Measurements from ENCODE around the gene ERMARD.

Gene ERMARD

DNA sequence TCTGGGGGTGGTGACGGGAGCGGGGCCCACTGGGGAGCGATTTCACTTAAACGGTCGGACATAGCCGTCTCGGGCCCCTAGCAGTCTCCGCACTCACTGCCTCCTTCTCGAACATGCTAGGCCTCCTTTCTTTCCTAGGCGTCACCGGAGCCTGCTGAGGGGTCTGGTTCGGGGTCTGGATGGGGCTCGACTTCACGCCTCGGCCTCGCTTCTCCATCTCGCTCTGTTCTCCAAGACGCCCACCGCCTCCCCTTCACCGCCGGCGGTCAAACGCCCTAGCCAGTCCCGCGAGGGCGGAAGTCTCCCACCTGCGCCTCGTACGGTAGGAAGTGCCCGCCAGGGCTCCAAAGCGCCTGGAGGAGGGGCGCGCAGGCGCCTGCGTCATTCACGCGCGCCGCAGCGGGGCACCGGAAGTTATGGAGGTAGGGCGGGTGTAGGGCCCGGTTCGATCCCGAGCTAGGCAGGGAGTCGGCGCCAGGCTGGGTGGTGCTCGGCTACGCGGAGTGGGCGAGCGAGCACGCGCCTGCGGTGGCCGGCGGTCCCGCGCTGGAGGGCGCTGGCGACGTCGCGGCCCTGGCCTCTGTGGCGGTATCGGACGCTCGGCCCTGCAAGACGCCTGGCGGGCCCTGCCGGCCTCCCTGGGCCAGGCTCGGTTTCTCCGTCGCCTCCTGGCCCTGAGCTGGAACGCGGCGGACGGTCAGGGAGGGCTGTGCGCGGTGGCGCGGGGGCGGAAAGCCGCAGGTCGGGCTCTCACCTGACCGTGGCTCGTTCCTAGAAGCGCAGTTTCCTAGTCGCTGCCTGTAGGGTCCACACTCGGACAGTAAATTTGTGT lies at the start of gene ERMARD, which contains the start of gene DYNLT2:
Gene ERMARD (plus strand): TSS at position 381 of the 832 bp plus-strand sequence. CDS start 36 bp downstream, at position 417.
Gene DYNLT2 (minus strand): TSS at position 331 of the 832 bp plus-strand sequence. CDS start 114 bp downstream, at position 217.
- DNase-seq, result peak; percentile 27 to 96 (median 89)

DNA sequence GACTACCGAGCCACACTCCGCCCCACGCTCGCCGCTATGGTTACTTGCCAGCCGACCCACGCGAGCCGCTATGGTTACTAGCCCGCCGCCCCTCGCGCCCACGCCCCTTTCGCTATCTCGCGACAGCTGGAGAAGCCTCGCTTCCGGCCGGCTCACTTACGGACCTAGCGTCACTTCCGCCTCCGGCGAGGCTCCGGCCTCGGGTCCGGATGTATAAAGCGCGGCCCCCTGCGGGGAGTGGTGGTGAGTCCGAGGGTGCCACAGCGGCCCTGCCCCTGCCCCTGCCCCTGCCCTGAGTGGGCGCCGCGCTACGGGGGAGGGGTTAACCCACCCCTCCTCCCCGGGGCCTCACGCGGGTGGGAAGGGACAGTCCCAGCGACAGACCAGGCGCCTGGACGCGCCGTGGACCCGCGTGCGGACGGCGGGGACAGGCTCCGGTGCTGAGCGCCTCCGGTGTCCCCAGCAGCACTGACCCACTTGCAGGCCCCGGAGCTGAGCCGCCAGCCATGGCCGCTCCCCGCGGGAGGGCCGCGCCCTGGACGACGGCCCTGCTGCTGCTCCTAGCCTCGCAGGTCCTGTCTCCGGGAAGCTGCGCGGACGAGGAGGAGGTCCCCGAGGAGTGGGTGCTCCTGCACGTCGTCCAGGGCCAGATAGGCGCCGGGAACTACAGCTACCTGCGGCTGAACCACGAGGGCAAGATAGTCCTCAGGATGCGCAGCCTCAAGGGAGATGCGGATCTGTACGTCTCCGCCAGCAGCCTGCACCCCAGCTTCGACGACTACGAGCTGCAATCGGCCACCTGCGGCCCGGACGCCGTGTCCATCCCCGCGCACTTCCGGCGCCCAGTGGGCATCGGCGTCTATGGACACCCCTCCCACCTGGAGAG lies 49.2 kb upstream of the ERMARD start, which contains the start of the genes C6orf120 and WDR27:
Gene C6orf120 (plus strand): TSS at position 173 of the 886 bp plus-strand sequence. CDS start 334 bp downstream, at position 507.
Gene WDR27 (minus strand): TSS at position 76 of the 886 bp plus-strand sequence. CDS start 13,024 bp downstream, outside the sequence.
- peak; percentile 62 to 97 (median 90) for DNase-seq

DNA sequence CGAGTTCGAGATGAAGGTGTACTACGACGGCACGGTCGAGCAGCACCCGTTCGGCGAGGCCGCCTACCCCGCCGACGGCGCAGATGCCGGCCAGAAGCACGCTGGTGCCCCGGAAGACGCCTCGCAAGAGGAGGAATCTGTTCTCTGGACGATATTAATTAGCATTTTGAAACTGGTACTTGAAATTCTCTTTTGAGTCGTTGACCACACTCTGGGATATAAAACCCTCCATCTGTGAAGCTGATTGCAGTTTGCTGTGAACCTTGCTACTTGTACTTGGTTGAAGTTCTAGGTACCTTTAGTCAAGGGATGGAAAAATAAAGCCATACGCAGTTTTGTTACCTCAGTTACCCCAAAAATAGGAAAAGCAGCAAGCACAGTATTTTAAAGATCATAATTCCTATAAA lies 48.6 kb upstream of the ERMARD start:
- DNase-seq, result no peak

DNA sequence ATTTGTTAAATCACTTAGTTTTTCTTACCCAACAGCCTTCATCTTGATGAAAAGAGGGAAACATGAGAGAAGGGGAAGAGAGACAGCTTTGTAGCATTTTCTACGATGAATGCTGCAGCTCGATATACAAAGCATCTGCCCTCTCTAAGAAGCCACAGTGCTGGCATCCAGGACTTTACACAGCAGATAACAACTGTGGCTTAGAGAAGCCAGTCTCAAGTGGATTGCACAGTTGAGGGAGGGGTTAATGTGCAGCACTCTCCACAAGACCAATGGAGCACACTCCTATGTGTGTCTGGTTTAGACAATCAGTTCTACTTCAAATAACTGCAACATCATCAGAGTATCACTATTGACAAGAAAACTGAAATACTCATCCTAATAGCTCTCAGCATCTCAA lies 43.6 kb upstream of the ERMARD start:
- DNase-seq, result no peak

DNA sequence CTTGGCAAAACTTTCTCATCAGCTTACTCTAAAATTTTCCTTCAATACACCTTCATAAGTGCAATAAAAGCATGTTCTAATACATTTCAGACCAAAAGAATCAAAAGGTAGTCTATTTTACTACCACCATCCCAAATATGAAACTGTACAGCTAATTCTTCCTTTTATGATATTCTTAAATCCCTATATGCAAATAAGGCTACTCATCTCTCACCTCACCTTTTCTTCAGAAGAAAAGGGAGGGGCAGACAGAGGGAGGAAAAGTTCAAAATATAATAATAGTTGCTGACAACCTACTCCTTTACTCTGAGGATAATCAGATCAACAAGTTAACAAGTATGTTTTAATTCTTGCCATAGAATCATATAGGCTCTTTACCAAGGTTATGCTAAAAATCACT lies 42.1 kb upstream of the ERMARD start:
- no peak for DNase-seq

DNA sequence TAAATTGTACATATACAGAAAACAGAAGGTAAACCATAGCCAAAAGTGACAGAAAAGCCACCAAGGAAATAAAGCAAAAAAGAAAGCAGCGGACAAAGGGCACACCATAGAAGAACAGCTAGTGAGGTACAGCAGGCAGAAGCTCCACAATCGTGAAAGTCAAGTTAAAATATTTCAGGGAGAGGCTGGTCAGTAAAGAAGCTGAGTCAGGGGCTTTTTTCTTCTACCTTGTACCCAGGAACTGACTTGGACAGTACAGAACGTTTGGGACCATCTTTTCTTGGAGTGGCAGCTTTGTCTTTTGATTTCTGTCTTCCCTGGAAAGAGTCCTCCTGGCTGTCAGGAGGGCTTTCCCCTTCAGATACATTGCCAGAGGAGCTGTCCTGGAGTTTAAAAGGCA lies 41.4 kb upstream of the ERMARD start:
- DNase-seq, result no peak

DNA sequence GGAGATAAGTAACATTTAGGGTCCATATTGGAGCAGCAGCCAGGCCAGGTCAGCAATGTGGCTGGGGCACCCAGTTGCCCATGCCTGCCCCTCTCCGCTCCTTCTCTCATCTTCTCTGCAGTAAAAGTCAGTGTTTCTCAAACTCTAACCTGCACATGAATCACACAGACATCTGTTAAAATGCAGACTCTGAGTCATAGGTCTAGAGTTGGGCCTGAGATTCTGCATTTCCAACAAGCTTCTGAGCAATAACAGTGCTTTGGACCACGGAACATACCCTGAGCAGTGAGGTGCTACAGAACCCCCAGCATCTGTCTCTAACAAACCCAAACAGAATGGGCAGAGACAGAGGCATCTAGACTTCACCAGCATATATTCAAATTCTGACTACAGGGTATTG lies 37.2 kb upstream of the ERMARD start:
- DNase-seq, result no peak

DNA sequence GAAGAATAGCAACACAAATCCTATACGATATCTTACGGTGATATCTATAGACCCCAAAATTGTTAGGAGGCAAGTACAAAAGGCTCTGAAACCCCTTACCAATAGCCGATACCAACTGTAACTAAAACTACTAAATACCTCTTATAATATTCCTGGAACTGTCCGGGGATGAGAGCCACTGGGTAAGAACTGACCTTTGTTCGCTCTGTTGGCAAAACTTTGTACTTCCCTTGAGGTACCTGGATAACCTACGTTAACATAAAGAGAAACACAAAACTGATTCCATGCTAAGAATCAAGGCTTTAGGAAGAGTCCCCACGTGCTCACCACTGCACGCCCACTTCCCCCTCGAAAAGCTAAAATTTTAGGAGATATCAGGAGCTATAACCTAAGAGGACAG lies 36.8 kb upstream of the ERMARD start:
- no peak for DNase-seq

DNA sequence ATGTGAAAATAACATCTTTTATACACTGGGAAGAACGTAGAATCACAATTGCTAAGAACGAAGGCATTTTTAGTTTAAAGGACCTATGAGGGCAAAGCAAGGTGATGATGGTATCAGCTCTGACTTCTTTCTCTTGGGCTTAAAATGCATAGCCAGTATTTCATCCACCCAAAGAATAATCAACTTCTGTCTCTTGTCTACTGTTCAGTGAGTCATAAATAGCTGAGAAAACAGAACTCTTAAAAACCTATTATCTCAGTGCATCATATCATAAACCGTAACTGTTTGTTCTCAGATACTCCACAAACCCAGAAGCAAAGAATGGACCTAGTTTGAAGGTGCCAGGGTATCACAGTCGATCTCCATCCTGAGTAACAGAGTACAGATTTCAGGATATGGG lies 32.3 kb upstream of the ERMARD start:
- DNase-seq, result no peak

DNA sequence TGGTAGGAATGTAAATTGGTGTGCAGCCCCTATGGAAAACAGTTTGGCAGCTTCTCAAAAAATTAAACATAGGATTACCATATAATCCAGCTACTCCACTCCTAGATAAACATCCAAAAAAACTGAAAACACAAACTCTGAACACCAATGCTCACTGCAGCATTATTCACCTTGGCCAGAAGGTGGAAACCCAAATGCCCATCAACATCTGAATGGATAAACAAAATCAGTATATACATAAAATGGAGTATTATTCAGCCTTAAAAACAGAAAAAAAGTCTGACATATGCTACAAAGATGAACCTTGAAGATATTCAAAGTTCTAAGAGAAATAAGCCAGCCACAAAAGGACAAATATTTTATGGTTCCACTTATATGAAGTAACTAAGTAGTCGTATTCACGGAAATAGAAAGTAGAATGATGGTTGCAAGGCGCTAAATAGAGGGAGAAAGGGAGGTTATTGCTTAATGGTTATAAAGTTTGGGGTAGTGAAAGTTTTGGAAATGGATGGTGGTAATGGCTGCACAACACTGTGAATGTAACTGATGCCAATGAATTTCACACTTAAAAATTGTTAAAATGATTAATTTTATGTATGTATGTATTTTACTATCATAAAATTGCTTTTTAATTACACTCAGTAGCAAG lies 31.1 kb upstream of the ERMARD start:
- DNase-seq, result no peak

DNA sequence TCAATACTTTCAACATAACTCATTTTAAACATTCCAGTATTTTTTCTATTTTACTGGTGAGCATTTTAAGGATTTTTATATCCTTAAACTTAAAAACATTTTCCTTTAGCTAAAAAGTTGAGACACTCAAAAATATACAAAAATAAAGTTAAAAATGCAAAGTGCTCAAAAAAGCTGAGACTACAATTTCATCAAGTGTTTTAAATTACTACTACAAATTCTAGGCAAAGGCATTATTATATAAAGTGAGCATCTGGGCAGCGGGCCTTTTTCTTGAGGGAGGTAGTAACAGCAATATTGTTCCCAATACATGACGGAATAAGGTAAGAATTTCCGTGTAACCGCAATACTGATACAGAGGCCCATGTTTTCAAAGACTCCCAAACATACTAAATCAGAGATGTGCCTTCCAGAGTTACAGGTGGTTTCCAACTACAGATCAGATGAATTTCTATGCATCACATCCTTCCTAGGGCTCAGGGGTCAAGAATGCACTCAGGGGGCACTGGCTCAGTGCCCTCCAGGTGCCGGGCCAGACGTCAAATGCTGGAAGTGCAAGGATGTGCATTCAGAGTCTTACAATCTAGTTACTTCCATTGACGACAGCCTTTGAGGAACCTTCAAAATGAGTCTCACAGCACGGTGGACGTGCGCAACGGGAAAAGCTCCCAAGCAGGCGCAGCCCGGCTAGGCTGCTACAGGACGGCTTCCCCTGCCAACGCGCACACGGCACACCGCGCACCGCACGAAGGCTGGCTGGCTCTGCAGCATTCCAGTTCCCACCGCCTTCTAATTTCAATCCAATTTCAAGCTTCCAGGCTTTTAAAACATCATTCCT lies 28.8 kb upstream of the ERMARD start:
- DNase-seq, result peak in 26 of 56 donors; percentile 3 to 49 (median 17)

DNA sequence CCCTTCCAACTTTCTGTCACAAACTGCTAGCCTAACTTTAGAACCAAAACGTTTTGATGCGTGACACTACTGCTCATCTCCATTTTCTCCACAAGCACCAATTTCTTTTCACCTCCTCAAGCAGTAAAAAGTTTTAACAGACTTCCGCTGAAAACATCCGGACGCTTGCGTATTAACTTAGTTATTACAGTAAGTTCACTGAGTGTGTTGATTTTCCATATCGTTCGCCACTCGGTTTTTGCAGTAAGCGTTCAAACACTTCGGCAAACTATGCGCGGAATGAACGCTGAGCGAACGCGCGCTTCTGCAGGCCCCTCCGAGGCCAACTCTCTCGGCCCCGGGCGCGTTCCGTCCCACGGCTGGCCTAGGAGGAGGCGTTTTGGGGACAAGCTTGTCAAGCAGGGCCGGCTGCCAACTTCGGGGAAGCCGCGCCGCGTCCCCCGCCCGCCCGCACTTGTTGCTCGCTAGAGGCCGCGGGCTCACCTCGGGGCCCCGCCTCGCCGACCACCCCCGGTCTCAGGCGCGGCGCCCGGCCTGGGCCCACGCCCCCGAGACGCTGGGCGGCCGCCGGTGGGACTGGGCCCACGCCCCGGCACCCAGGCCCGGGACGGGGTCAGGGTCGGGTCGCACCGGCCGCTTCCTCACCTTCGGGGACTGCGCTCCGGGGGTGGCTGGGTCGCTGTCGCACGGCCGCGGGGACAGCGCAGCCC lies 28.1 kb upstream of the ERMARD start:
- DNase-seq, result peak in 51 of 56 donors; percentile 10 to 86 (median 52)

DNA sequence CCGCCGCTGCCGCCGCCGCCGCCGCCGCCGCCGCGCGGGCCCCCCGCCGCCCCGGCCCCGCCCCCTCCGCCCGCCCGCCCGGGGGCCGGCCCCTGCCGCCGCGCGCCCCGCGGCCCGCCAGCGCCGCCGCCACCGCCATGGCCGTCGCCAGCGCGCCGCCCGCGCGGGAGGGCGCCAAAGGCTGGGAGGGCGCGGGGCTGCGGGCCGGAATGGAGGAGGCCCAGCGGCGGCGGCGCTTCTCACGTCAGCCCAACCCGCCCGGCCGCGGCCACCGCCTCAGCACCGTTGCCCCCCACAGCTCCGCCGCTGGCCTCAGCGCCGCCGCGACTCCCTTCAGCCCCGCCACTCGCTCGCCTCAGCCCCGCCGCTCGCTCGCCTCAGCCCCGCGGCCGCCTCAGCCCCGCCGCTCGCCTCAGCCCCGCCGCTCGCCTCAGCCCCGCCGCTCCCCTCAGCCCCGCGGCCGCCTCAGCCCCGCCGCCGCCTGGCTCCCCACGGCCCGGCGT lies 27.4 kb upstream of the ERMARD start:
- DNase-seq, result peak in 13 of 56 donors; percentile 6 to 56 (median 49)

DNA sequence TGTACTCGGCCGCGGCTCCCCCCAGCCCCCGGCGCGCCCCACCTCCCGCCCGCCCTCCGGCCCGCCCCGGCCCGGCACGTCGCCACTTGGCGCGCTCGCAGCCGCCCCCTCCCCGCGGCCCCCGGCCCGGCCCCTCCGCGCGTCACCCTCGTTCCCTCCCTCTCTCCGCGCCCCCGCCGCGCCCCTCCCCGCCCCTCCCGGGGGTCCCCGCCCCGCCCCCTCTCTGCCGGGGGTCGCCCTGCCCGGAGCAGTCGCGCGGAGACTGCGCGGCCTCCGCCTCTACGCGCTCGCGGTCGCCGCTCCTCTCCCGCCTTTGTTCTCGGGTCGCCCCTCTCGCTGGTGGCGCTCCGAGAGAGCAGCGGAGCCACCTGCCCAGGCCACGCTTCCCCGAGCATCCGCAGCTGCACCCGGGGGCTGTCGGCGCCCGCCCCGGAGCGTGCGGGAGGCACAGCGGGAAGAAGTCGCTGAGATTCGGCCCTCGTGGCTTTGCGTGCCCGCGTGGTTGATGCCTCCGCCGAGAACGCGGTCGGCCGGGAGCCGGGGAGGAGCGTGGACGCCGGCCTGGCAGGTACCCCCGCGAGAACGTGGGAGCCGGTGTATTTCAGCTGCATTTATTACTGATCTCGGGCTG lies 26.8 kb upstream of the ERMARD start, which contains the start of gene PHF10:
Gene PHF10 (minus strand): TSS at position 7 of the 631 bp plus-strand sequence. CDS start 569 bp downstream, outside the sequence.
- DNase-seq, result peak in 47 of 56 donors; percentile 9 to 89 (median 59)

DNA sequence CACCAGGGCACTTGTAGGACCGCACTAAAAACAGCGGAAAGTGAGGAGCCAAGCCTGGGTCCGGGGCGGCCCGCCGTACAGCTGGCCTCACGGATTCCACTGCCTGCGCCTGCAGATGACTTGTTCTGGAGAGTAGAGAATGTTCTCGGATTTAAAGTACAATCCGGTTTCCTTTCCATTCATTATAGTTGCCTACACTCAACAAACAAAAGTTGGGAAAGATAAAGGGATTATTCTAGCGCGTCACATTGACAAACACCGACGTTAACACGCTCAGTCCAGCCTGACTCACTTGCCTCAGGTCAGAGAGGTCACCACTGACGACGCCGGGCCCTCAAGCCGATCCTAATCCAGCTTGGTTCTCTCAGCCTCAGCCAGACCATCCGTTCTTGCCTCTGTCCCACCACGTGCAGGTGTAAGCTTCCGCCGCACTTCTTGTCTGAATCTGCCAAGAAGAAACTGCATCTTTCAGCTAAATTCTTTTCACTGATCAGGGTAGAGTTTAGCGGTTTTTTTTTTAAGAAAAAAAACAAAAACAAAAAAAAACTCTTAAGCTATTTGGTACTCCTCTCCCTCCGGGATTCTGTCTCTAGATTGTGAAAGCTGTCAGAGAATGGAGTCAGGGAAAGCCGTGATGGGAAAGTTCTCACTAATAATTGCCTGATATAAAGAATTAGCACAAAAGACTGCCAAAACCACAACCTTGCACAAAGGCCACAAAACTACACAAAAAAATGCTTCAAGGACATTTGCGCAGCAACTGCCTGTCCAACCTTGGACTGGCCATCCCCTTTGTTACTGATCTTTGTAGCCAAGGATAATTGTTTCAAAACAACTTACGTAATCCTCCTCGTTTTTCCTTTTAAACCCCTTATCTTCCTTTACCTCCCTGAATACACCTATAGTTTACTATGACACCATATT lies 26.0 kb upstream of the ERMARD start:
- DNase-seq, result peak in 35 of 56 donors; percentile 4 to 62 (median 29)

DNA sequence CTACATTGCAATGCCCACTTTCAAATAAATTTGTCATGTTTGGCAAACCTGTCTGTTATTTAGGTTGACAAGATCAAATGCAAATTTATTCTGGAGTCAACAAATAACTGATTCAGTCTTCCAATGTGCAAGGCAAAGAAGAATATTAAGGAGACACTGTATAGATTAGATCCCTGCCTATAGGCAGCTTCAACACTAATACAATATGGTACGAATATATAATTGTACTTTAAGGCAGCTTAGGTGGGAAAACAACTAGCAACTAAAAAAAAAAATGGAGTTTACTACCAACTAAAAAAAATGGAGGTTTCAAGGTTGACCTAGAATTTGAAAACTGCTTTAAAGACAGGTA lies 25.4 kb upstream of the ERMARD start:
- no peak for DNase-seq

DNA sequence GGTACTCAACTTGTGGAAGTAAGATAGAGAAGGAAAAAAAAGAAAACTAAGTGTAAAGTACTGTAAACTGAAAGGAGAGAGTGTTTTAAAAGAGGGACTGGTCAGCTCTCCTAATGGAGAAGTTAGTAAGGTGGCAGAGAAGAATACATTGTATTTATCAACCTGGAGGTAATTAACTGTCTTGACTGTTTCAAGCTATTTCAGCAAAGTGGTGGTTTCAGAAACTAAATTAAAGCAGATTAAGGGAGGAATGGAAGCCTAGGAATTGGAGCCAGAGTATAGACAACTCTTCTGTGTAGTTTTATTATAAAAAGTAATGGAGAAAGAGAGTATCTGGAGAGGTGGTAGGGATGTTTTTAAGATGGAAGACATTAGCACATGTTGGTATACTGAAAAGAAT lies 24.5 kb upstream of the ERMARD start:
- no peak for DNase-seq

DNA sequence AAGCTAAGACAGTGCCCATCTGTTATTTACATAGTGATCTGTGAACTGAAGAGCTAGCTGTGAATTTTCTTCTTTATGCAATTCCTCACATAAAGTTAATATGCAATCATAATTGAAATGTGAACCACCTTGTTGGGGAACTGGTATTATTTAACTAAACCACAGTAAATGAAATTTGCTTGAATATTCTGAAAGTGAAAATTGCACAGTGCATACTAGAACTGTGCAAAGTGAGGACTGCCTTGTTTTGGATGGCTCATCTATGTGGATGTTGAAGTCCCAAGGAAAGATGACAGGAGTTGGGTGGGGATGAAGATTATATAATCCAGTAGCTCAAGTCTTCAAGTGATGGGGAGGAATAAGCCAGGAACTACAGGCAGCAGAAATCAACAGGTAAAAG lies 21.5 kb upstream of the ERMARD start:
- DNase-seq, result no peak

Measured in nucleus accumbens (tissue), 56 donors.